NCI-H510A (cell line): Measurements from ENCODE around the gene PPP1R13B.
"Not testable (repeated sequence)": the region's sequence is repeated elsewhere in the genome, so short reads cannot be mapped to it uniquely, and the experiment has no call there.

Source experiments
- DNase-seq: peaks from one replicate; lab custom pipeline; 2025; lab: John Stamatoyannopoulos, UW

The PPP1R13B gene

GRCh38 chr14:103847451-103848174 is at the start of gene PPP1R13B:
Gene PPP1R13B, minus strand, starts transcription at chr14:103847575. Its CDS starts 268 bp downstream, at chr14:103847307.
- DNase-seq: peak; percentile 59

- DNase-seq: no peak
Measured at GRCh38 chr14:103896578-103896977, 49.2 kb upstream of the PPP1R13B start.

DNA sequence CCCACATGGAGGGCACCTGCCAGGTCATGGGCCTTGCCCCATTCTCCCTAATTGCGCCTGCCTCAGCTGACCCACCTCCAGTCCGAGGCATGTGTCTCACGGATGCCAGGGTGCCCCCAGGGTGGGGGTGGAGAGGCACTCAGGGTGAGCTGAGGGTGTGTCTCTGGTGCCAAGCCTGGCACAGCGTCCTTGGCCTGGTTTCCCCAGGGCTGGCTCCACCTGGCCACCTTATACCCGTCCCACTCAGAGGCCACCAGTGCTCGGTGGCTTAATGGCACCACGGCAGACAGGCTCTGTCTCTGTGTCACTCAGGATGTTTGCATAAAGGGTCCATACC is 47.3 kb upstream of the PPP1R13B start:
- no peak for DNase-seq

- no peak for DNase-seq
Measured at GRCh38 chr14:103894034-103894722, 46.8 kb upstream of the PPP1R13B start.

DNA sequence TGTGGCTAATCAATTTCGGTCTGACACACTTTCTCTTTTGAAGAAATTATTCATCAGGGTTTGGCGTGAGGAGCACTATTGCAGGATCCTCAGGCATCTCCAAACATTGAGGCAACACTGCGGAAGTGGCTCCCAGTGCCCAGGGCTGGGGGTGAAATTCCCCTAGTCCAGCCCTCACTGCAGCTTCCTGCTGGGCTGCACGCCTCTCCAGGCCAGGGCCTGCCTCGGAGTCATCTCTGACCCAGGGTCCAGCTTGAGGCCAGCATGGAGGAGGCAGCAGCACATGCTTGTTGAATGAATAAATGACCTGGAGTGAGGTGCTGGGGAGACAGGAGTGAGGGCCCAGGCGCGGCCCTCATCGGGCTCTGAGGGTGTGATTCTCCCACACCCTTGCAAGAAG is 44.9 kb upstream of the PPP1R13B start:
- DNase-seq: no peak

- DNase-seq: no peak
Measured at GRCh38 chr14:103891667-103892215, 44.4 kb upstream of the PPP1R13B start.

DNA sequence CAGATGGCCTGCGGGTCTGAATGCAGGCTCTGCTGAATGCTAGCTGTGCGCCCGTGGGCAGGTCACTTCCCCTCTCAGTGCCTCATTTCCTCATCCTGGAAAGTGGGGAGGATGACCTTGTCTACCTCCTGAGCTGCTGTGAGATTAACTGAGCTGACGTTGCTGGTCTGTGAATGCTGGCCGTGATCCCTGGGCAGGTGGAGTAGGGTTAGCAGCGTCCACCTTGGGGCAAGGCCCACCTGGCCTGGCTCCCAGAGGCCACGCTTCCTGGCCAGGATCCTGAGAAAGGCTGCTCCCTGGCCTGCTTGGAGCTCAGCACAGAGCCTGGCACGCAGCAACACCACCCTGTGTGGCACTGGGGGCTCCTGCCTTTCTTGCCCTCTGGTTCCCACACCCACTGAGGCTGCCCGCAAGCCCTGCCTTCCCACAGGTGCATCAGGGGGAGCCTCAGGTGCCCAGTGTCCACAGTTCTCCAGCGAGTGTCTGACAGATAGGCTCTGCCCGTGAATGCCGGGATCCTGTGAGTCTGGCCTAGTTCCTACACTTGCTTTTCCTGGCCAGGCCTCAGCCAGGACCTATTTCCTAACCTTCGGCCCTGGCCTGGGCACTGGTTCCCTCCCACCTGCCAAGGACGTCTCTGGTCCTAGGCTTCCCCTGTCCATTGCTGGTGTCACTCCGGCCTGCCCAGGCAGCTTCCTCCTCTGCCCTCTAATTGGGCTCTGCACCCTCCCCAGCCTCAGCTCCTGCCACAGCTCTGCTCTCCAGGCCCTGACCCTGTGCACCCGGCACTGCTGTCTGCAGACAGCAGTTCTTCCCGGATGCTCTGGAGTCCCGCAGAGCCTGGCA is 43.7 kb upstream of the PPP1R13B start:
- DNase-seq: no peak

- no peak for DNase-seq
Measured at GRCh38 chr14:103890052-103890371, 42.6 kb upstream of the PPP1R13B start.

GRCh38 chr14:103889313-103890051 is 42.1 kb upstream of the PPP1R13B start:
- DNase-seq: no peak

- not testable (repeated sequence) for DNase-seq
Measured at GRCh38 chr14:103889002-103889312, 41.6 kb upstream of the PPP1R13B start.

DNA sequence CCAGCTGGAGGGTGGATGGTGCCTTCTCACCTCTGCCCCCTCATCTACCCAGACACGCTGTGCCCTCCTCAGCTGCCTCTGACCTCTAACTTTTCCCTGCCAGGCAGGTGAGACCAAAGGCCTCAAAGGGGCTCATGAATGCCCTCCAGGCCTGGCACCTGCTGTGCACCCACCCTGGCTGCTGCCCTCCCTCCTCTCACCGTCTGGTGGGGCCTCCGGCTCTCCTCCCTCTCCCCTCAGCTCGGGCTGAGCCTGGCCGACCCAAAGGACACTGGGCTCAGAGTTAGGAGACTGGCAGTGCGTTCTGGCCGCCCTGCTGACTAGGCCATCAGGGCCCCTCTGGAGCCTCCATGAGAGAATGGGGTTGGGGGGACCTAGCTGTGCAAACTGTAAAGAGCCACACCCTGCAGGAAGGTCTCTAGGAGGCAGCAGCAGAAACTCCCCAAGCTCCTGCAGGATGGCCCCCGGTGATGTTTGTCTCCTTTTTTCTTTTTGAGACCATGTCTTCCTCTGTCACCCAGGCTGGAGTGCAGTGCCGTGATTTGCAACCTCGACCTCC is 40.3 kb upstream of the PPP1R13B start:
- no peak for DNase-seq

- DNase-seq: no peak
Measured at GRCh38 chr14:103887170-103887501, 39.8 kb upstream of the PPP1R13B start.

GRCh38 chr14:103886304-103887169 is 39.2 kb upstream of the PPP1R13B start:
- no peak for DNase-seq

DNA sequence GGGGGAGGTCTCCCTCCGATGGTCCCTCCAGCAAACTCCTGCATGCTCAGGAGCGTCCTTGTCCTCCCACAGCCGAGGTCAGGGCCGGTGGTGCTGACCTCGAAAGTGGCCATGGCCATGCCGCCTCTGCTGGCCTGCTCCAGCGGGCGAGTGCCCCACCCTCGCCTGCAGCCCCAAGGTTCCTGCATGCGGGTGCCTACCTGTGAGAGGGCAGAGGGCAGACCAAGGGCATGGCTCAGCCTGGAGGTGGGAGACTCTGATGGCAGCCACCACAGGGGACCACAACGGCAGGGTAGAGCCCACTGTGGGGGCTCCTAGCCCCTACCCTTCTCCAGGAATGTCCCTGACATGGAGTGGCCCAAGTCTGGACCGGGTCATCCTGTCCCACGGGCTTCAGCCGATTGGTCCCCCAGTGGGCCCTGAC is 38.1 kb upstream of the PPP1R13B start:
- no peak for DNase-seq

DNA sequence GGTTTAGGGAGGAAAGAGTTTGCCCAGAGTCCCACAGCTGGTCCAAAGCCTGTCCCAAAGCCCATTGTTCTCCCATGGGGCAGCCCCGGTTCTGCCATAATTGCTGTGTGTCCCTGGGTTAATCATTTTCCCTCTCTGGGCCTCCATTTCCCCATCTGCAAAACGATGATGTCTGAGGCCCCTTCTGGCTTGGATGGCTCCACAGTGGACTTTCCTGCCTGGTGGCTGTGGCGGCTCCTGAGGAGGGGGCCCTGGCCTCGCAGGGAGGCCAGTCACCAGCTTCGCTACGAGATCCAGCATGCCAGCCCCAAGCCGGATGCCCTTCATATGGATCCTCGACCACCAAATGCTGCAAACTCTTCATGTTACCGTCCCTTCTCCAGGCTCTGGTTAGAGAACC is 37.5 kb upstream of the PPP1R13B start:
- DNase-seq: no peak

- DNase-seq: no peak
Measured at GRCh38 chr14:103883263-103883523, 35.8 kb upstream of the PPP1R13B start.

DNA sequence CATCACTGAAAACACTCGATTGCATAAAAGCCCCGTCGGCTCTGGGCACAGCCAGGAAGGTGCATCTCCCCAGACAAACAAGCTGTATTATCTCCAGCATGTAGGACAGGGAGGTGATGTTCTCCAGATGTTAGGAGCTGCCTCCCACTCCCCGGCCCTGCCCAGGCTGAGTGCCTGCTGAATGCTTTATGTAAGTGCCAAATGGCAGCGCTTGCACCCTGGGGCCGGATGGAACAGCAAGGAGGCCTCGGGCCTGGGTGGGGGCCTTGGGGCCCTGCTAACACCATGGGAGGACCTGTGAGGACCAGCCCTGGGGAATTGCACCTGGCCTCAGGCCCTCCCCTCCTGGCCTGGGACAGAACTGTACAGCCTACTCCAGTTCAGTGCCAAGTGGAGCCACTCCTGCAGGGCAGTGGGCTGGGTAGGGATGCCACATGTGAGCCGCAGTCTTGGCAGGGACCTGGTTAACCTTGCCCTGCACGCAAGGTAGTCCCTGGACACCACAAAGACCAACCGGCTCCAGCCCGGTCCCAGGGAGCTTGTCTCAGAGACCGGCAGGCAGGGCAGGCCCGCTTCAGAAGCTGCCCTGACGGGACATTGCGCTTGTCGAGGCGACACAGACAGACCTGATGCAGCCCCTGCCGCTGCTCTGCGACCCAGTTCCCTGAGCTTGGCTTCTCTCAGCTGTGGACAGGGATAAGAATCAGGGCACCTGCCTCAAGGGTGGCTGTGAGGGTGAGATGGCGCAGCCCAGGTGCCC is 35.3 kb upstream of the PPP1R13B start:
- DNase-seq: no peak

- no peak for DNase-seq
Measured at GRCh38 chr14:103881268-103882201, 34.2 kb upstream of the PPP1R13B start.
